GM21390 (cell line): ENCODE data around the gene CNNM1.

Experiments
- ATAC-seq: cut with Tn5 transposase; IDR thresholded peaks from one replicate; pipeline ENCODE4 v1.9.1; 2021; ENCODE audit not compliant: unreplicated experiment

CNNM1 gene

DNA sequence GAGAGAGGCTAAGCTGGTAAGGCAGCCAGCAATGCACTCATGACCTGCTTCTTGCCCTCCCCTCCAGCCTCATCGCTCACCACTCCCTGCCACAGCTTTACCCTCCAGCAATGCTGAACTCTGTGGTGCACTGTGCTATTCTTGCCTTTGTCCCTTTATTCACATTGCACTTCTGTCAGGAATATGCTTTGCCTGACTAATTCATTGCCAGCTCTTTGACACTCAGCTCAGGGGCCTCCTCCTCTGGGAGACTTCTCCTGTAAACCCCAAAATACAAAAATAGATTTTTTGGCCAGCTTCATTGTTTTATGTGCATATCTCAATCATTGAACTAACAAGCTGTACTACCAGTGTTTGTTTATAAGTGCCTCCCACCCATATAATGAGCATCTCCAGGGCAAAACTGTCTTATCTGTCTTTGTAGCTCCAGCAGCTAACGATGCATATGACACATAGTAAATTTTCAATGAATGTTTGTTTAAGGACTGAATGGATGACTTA is 8.2 kb downstream of the CNNM1 start:
- no peak for ATAC-seq

DNA sequence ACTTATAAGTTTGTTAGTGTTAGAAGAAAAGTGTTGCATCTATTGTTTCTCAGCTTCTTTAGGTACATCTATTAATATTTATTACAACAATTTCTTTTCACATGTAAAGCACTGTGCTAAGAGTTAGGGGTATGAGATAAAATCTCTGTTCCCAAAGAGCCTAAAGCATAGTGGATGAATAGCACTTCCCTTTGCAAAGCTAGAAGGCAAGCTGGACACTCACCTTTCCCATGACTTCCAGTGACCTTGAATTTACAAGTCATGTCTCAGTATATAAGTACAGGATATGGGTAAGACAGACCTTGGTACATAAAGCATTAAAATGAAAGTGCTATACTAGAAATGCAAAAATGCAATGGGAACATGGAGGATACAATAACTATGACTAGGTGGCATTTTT is 8.7 kb downstream of the CNNM1 start:
- no peak for ATAC-seq

DNA sequence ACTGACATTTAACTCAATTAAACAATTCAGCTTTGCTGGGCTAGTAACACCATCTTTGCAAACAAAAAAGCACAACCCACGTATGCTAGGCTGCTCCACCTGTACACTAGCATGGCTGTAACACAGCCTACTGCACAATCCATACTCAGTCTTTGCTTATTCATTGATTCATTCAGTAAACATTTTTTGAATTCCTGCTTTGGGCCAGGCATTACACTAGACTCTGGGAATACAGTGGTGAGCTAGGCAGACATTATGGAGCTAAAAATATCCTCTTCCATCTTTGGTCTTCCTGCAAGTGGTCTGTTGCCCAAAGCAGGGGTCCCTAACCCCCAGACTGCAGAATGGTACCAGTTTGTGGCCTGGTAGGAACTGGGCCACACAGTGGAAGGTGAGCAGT is 9.9 kb downstream of the CNNM1 start:
- no peak for ATAC-seq

DNA sequence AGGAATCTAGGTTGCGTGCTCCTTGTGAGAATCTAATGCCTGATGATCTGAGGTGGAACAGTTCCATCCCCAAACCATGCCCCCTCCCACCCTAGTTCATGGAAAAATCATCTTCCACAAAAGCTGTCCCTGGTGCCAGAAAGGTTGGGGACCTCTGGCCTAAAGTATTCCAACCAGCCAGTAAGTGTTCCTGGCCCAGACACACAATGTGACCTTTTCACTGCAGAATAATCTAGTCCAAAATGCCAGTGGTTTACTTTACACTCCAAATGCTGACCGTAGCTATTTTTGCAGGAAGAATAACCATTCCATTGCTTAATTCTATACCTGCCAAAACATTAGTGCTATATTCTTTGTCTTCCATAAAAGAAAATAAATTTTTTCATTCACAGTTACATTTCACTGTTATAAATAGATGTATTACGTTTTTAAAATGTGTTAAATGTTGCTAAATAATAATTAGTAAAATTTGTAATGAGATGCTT is 10.4 kb downstream of the CNNM1 start:
- ATAC-seq = no peak

DNA sequence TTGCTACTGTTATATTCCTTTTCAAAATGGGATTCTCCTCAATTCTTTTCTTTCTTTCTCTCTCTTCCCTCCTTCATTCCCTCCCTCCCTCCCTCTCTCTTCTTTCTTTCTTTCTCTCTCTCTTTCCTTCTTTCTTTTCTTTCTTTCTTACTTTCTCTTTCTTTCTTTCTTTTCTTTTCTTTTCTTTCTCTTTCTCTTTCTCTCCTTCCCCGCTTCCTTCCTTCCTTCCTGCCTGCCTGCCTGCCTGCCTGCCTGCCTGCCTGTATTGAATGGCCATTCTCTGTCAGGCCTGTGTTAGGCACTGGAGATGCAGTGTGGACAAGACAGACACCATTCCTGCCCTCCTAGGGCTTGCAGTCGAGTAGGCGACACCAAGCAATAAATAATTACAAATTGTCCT is 11.5 kb downstream of the CNNM1 start:
- ATAC-seq = no peak

DNA sequence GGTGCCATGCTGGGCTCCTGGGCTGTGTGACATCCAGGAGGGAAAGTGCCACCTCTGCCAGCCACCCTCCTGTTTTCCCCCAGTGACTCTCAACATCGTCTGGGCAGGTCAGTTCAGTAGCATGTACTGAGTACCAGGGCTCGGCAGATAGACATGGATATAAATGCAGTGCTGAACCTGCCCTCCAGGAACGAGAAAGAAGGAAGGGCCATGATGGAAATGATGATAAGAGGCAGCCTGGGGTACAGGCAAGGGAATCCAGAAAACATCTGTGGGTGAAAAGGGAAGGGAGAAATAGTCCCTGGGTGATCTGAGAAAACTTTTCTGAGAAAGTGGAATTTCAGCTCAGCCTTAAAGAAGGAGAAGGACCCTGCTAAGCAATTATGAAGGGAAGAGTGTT is 12.1 kb downstream of the CNNM1 start:
- no peak for ATAC-seq

DNA sequence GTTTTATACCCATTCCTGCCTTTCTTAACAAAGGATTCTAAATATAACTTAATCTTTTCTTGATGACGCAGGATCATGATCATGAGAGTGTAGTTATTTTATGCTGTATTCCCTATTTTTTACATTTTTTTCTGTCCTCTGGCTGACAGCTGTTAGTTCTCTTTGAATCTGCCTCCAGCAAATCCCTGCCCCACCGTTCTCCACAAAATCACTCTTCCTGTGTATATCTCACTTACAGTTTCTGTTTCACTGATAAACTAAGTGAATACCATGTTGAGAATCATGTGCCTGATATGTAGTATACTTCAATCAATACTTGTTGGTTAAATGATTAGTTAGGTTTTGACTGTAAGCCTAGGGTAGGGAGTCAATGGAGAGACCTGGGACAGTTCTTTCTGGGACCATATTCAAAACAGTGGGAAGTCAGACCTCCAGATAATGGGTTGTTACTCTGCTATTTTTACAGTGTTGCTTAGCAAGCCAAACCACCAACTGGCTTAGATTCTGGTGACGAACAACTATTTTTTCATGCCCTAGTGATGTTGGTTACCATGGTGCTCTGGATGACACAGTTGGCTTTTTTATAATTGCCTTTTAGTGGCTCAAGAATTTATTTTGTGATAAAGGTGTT is 12.8 kb downstream of the CNNM1 start:
- ATAC-seq = no peak

DNA sequence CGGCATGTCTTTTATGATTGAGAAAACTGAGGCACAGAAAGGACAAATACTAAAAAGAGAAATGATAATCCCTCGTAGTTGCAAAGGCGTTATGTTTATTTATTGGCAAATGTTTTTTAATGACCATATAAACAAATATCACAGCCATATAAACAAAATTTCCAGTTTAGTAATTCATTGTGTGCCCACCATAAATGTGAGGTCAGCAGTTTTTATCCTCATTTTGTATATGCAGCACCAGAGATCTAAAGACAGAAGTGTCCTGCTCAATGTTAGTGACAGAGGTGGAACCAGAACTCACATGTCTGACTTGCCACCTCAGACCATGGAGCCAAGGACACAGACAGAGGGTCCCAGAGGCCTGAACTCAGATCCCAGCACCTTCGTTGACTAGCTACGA is 14.1 kb downstream of the CNNM1 start:
- ATAC-seq = no peak

DNA sequence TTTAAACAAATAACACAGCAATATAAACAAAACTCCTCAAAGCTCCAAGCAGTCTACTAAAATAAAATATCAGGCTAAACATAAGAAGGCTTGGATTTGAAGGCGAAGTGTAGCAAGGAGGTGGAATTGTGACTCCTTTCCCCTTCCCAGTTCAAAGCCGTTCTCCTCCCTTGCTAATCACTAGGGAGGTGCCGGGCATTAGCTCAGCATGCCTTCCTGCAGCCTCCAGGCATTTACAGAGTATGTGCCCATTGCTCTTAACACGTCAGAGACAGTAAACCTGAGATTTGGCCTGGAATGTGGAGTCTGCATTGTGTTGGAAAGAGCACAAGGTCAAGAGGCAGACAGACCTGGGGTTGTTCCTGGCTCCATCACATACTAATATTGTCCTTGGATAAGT is 15.6 kb downstream of the CNNM1 start:
- no peak for ATAC-seq

DNA sequence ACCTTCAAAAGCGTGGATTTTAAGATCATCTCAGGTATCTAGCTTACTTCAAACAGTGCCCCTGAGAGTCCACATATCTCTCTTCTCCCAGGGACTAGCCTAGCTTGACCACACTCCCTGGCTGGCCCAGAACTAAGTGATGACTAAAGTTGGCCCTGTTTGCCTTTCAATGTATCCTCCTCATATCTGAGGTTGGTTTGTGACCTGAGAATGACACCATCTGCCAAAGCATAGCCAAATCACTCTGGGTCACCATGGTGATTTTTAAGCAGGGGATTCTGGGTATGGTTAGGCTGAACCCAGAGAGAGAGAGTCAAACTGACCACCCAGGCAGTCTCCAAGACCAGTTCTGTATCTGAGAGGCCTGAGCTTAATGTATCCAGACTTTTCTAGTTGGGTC is 16.2 kb downstream of the CNNM1 start:
- ATAC-seq = no peak

DNA sequence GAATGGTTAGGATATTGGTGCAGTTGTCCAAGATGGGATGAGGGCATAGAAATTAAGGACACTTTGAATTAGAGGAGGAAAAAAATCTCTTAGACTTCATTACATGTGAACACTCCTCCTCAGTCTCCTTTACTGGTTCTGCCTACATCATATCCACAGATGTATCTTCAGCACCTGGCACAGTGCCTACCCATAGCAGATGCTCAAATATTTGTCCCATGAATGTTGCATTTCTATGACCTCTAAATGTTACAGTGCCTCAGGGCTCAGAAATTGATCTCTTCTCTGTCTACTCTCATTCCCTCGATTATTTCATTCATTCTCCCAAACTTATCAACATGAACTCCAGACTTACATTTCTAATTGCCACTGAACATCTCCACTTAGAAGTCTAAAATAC is 17.1 kb downstream of the CNNM1 start:
- no peak for ATAC-seq

DNA sequence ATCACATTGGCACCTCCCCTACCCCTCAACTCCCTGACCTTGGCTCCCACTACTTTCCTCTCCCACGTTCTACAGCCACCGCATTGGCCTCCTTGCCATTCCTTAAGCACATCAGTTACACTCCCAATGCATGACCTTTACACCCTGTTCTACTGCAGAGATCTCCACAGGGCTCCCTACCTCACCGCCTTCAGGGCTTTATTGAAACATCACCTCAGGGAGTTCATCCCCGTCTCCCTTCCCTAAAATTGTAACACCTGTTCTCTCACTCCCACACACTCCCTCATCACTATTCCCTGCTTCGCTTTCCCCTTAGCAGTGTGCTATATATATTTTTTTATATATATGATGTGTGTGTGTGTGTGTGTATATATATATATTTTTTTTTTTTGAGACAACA is 18.5 kb downstream of the CNNM1 start:
- no peak for ATAC-seq

DNA sequence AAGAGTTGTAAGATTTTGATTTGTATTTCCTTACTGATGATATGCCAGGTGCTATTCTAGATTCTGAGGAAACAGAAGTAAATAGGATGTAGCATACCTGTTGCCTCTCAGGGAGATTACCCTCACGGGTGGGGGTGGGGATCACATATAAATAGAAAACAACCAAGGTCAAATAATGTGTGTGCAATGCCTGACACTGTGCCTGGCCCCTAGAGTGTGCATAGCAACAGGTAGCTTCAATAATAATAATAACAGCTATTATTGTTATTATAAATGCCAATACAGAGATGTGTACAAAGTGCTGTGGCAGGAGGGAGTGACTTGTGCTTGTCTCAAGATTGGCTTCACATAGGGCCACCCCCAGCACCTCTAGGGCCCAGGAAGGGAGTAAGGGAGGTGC is 24.0 kb downstream of the CNNM1 start:
- ATAC-seq = no peak

DNA sequence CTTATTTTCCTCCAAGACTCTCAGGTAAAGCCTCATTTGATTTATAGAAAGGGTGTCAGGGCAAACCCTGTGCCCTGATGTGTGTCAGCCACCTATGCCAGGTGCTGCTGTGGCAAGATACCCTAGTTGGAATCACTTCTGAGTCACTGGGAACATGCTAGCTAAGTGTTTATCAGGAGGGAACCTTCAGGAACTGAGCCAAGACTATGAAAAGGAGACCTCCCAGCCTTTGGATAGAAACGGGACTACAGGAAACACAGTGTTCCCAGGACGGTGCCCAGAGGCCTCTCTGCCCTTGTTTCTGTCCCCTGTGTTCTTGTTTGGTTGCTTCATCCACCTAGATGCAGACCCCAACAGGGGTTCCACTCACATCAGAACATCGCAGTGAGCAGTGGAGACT is 28.5 kb downstream of the CNNM1 start:
- ATAC-seq = no peak

DNA sequence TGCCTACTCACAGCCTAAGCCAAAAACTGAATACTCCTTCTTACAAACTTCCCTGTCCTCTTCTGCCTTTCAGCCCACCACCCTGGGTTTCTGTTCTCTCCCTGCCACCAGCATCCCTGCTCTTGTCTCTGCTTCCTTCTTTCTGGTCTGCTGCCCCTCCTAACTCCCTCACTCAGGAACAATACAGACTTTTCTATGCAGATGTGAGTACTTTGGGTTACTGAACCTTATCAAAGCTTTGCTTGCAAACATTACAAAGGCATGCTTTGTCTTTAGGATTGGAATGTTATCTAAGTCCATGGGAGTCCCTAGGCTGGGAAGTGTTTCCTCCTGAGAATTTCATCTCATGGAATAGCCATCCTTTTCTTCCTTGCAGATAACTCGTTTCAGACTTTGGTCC is 28.9 kb downstream of the CNNM1 start:
- ATAC-seq = no peak

DNA sequence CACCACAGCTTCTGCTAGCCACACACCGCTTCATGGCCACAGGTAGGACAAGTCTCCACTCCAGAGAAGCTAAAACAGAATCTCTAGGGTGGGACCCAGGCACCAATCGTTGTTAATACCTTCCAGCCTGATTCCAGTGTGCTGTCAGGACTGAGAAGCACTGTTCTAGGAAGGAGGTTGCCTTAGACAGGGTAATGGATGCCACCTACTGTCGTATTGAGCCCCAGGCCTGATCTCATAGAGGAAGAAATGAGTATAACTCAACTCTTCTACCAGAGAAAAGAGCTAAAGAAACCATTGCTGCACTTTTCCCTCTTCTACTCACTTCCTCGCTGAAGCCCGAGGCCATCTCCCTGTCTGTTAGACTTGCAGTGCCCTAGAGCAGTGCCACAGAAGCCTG is 31.8 kb downstream of the CNNM1 start:
- no peak for ATAC-seq

DNA sequence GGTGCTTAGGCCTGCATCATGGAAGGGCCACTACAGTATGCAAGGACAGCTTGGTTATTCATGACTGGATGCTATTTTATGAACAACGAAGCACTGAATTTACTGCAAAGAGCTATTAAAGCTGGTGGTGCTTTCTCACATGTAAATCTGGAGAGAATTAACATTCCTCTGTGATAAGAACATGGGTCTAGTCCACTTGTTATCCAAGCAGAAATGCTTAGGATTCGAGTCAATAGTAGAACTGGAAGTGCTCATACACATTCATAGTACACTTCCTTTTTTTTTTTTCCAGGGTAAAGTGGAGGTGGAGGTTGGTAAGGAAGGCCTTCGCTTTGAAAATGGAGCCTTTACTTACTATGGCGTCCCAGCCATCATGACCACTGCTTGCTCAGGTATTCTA is 35.0 kb downstream of the CNNM1 start:
- no peak for ATAC-seq

DNA sequence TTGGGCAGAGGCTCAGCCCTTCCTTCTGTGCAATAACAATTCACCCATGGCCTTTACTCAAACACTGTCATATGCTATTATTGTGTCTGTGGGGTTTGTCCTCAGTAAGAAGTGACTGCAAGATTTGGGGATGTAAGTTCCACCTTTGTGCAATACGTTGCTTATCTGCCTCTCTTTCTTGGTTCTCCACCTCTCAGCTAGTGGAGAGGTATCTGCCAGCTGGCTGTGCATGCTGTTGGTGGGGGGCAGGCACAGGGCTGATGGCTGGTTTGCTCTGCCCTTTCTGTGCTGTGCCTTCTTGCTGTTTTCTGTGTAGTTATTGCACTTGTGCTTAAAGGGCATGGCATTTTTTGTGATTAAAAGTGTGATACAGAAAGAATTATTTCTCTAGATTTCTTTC is 36.2 kb downstream of the CNNM1 start:
- ATAC-seq = no peak

DNA sequence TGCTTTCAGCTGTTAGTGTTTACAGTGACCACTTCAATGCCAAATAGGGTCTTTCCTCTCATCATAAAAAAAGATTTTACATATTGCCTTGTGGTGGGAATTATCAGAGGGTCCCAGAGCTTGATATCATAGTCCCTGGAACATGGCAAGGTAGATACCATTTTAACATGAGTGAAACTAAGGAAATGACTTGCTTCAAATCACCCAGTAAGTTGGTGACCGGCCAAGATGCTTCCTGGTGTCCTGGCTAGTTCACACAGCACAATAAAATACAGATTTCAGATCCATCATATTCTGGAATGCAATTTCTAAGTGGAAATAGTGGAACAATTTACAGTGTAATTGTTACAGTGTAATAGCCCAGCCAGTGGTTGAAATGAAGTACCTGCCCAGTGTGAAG is 36.6 kb downstream of the CNNM1 start:
- ATAC-seq = no peak

DNA sequence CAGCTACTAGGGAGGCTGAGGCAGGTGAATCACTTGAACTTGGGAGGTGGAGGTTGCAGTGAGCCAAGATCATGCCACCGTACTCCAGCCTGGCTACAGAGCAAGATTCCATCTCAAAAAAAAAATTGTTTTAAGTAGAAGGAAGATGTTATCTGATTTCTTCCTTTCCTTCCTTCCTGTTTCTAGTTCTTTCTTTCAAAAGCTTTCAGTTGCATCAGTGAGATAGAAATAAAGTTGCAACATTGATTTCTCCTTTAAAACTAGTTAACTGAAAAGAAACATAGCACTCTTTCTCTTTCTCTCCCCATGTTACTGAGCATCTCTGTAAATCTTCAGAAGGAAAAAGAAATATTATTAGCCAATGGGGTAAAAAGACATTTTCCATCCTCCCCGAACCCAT is 37.5 kb downstream of the CNNM1 start:
- ATAC-seq = no peak

DNA sequence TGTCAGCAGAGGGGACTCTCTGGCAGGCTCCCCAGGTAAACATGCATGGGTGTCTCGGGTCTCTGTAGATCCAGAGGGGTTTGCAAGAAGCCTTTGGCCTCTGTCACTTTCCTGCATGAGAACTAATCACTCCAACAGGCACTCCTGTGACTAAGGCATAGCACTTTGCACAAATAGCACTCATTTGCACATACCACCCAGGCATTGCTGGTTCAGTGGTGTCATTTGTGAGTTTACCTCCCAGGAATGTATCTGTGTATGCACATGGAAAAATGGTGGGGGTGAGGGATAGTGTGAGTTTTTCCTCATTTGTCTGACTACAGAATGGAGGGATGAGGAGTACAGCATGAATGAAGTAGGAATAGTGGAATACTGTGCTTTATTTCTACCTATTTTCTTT is 39.5 kb downstream of the CNNM1 start:
- ATAC-seq = no peak

DNA sequence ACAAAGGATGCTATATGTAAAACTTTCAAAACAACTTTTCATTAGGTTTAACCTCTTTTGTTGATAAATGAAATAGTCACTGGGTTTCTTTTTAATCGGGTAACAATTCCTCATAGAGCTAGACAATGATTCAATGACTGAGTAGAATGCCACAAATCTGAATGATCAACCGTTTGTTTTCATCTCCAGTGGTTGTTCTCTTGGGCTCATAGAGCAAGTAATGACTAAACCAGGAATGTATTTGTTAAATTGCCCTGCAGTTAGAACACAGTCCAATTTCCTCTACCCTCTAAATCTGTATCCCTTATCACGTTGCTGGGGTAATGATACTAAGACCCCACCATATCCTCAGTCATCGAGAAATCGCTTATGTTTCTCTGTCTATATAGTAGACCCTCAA is 40.0 kb downstream of the CNNM1 start:
- no peak for ATAC-seq

DNA sequence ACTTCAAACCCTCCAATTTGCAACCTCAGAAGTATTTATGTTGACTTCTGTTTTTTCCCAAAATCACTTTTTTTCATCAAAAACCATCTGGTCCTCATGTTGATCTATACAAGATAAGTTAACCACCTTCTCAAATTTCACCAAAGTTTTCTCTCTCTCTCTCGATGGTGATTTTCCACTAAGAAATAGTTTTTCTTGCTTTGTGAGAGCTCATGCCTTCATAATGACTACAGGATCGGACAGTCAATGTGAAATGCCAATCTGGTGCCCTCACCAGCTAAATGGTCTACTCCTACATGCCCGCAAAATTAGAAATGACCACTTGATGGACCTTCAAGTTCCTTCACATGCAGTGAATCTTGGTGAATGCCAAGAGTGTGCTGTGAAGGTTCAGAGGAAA is 40.4 kb downstream of the CNNM1 start:
- no peak for ATAC-seq
